Transverse colon (tissue), 4 donors: ENCODE data around the gene BSG. TPM values are rescaled to one million over a fixed set of nuclear protein-coding genes. Genes with fewer than 3 reads are reported as not detected.

Source experiments
- DNase-seq: peaks from one replicate; pipeline ENCODE4 v3.0.0-alpha.2; 2019
- H3K27ac ChIP-seq, 4 donors: fragments of 200-600 bp; sonication (generic); 2 replicates each; pipeline ENCODE4 v1.5.1; 2016 to 2018; ENCODE audit warnings: inconsistent platforms in 4 of 4
- H3K27me3 ChIP-seq: fragments of 200-600 bp; sonication (generic); 2 replicates; pipeline ENCODE4 v1.5.1; 2017; ENCODE audit warnings: inconsistent platforms
- H3K36me3 ChIP-seq, 4 donors: fragments of 200-600 bp; sonication (generic); 2 replicates each; pipeline ENCODE4 v1.5.1; 2017 to 2019; ENCODE audit warnings: inconsistent platforms in 4 of 4
- H3K4me1 ChIP-seq, 4 donors: fragments of 200-600 bp; sonication (generic); 2 replicates each; pipeline ENCODE4 v1.5.1; 2017 to 2020; ENCODE audit warnings: inconsistent platforms in 4 of 4
- H3K4me3 ChIP-seq, 4 donors: fragments of 200-600 bp; sonication (generic); 1 replicate in 1 of 4; 2 replicates in 3 of 4; pipeline versions ENCODE4 v1.5.1 to v1.6.1; 2017 to 2019; ENCODE audit warnings: inconsistent platforms in 4 of 4
- H3K9me3 ChIP-seq, 2 donors: fragments of 200-600 bp; sonication (generic); 2 replicates each; pipeline ENCODE4 v1.5.1; 2017 to 2019; ENCODE audit warnings: inconsistent platforms in 2 of 2
- CTCF ChIP-seq, 5 experiments: fragments of 200-600 bp in 3 of 5; fragments of 450-650 bp in 2 of 5; sonication (generic) in 3 of 5; IDR thresholded peaks; 1 replicate in 2 of 5; 2 replicates in 3 of 5; pipeline ENCODE4 v1.5.1; 2016 to 2017; ENCODE audit warnings: antibody characterized with exemption in 5 of 5, inconsistent platforms in 3 of 5, mild to moderate bottlenecking in 2 of 5, moderate library complexity in 1 of 5
- EP300 ChIP-seq: sonication (generic); formaldehyde crosslinking; IDR thresholded peaks from one replicate; pipeline ENCODE4 v1.6.1; 2017; ENCODE audit warnings: antibody characterized with exemption, low read depth
- POLR2A ChIP-seq: fragments of 450-650 bp; IDR thresholded peaks from one replicate; pipeline ENCODE4 v1.6.1; 2016; ENCODE audit warnings: antibody characterized with exemption, mild to moderate bottlenecking, moderate library complexity
- POLR2AphosphoS5 ChIP-seq, 3 donors: sonication (generic); formaldehyde crosslinking; IDR thresholded peaks; one replicate each; pipeline ENCODE4 v1.6.1; 2016; ENCODE audit warnings: antibody characterized with exemption in 3 of 3
- WGBS, 2 donors: methylation state at CpG; one replicate each; pipeline ENCODE4 v1.1.5; 2018; ENCODE audit warnings: low coverage in 1 of 2; 5-methylcytosine and 5-hydroxymethylcytosine counted together
- in situ Hi-C, 4 donors: fragments of 200-750 bp; cut with MboI; loops; one replicate each; pipeline versions ENCODE4 v1.15.0 to v1.15.1; 2017; ENCODE audit warnings: low sequenced_read_pairs in 3 of 4, low pct_ligation_motif_present in 1 of 4, low pct_unique_long_range_greater_than_20kb in 1 of 4
- intact Hi-C: fragments of 100-400 bp; cut with DNase I; formaldehyde crosslinking; loops from one replicate; pipeline ENCODE4 v1.15.1; 2023; ENCODE audit warnings: low total_unique reads
- total RNA-seq, 4 donors: library from RNA; depleted of rRNA; stranded (reverse); fragments of >200 nt; gene quantifications; one replicate each; pipeline ENCODE4 v1.1.0, GENCODE V29; 2016

BSG gene
- total RNA-seq, 4 donors from 2014 or later: 909 to 2,228 (median 1,224) TPM

GRCh38 chr19:613732-614567, 41.6 kb downstream of the BSG start:
- in situ Hi-C loops: no loop called here
- TF ChIP-seq POLR2A: no peak
- TF ChIP-seq CTCF (IDR thresholded peaks at IDR 0.05): no peak
- TF ChIP-seq POLR2AphosphoS5 (IDR thresholded peaks at IDR 0.05): no peak
- TF ChIP-seq EP300: no peak

GRCh38 chr19:615619-616018, 43.2 kb downstream of the BSG start:
- Histone ChIP-seq H3K4me3 (no peak overlapping the region), H3K27ac (no peak overlapping the region), H3K36me3 (peaks cover 0 to 26% (median 10%) of the 10 kb centered on the region in 4 donors), H3K9me3 (no peaks in the 10 kb centered on the region), H3K27me3 (peaks cover 20% of the 10 kb centered on the region), H3K4me1 (peaks cover 0 to 14% (median 7%) of the 10 kb centered on the region in 4 donors)
- DNase-seq: no peak
- 18% methylated on average over 30 of the region's 33 CpGs; no CpG with 5 or more reads in 1 of the 2 donors for WGBS, 2 donors
- in situ Hi-C loops (no loop called here), intact Hi-C loops (no loop called here)
- no peak for TF ChIP-seq EP300
- no peak for TF ChIP-seq CTCF (IDR thresholded peaks at IDR 0.05)
- no peak for TF ChIP-seq POLR2AphosphoS5 (IDR thresholded peaks at IDR 0.05)
- no peak for TF ChIP-seq POLR2A

More at GRCh38 chr19:613732-614567, 41.6 kb downstream of the BSG start:
- Histone ChIP-seq H3K27ac (no peak overlapping the region), H3K36me3 (peaks cover 0 to 13% (median 5%) of the 10 kb centered on the region in 4 donors), H3K4me1 (peaks cover 0 to 26% (median 9%) of the 10 kb centered on the region in 4 donors), H3K27me3 (peaks cover 37% of the 10 kb centered on the region), H3K9me3 (no peaks in the 10 kb centered on the region), H3K4me3 (no peak overlapping the region)
- 0 to 86% methylated on average over 1 to 47 of the region's 54 CpGs for WGBS, 2 donors
- intact Hi-C loops: no loop called here
- no peak for DNase-seq

GRCh38 chr19:616062-616700, 43.8 kb downstream of the BSG start:
- peaks cover 0 to 29% (median 10%) of the 10 kb centered on the region in 4 donors for H3K36me3 ChIP-seq
- TF ChIP-seq POLR2AphosphoS5 (IDR thresholded peaks at IDR 0.05) (no peak), EP300 (no peak), POLR2A (no peak), CTCF (IDR thresholded peaks at IDR 0.05) (no peak)
- no peak overlapping the region for H3K27ac ChIP-seq
- intact Hi-C loops (no loop called here), in situ Hi-C loops (no loop called here)
- no peak for DNase-seq
- 20% methylated on average over 46 of the region's 97 CpGs; no CpG with 5 or more reads in 1 of the 2 donors for WGBS, 2 donors
- H3K9me3 ChIP-seq: no peaks in the 10 kb centered on the region
- peaks cover 0 to 9% (median 4%) of the 10 kb centered on the region in 4 donors for H3K4me1 ChIP-seq
- peaks cover 15% of the 10 kb centered on the region for H3K27me3 ChIP-seq
- H3K4me3 ChIP-seq: no peak overlapping the region
